Heart left ventricle (tissue), 16 donors: ENCODE data around the gene HSD11B1L. TPM values are rescaled to one million over a fixed set of nuclear protein-coding genes. Genes with fewer than 3 reads are reported as not detected.

ENCODE experiments used
- ATAC-seq, 4 donors: fragments of 200-7000 bp; cut with Tn5 transposase; one replicate each; pipeline ENCODE4 v1.9.1; 2020 to 2022; ENCODE audit warnings: moderate library complexity in 4 of 4, mild to moderate bottlenecking in 3 of 4, moderate number of reproducible peaks in 1 of 4
- DNase-seq, 5 donors: peaks; one replicate each; pipeline ENCODE4 v3.0.0-alpha.2; 2020
- H3K27ac ChIP-seq, 12 donors: fragments of 200-600 bp; sonication (generic) in 4 of 12; one replicate each; pipeline versions ENCODE4 v1.5.0 to v1.8.0; 2016 to 2022; ENCODE audit warnings: mild to moderate bottlenecking in 2 of 12
- H3K27me3 ChIP-seq, 9 donors: fragments of 200-600 bp; sonication (generic) in 2 of 9; one replicate each; pipeline versions ENCODE4 v1.5.1 to v1.8.0; 2016 to 2022; ENCODE audit warnings: mild to moderate bottlenecking in 3 of 9
- H3K36me3 ChIP-seq, 9 donors: fragments of 200-600 bp; sonication (generic) in 2 of 9; one replicate each; pipeline versions ENCODE4 v1.5.0 to v1.8.0; 2018 to 2022; ENCODE audit warnings: mild to moderate bottlenecking in 2 of 9
- H3K4me1 ChIP-seq, 12 donors: fragments of 200-600 bp; sonication (generic) in 4 of 12; one replicate each; pipeline versions ENCODE4 v1.5.0 to v1.8.0; 2016 to 2022; ENCODE audit warnings: mild to moderate bottlenecking in 3 of 12
- H3K4me3 ChIP-seq, 12 donors: fragments of 200-600 bp; sonication (generic) in 4 of 12; one replicate each; pipeline versions ENCODE4 v1.5.0 to v1.8.0; 2017 to 2022; ENCODE audit warnings: mild to moderate bottlenecking in 9 of 12, moderate library complexity in 4 of 12
- H3K9me3 ChIP-seq, 12 donors: fragments of 200-600 bp; sonication (generic) in 4 of 12; one replicate each; pipeline versions ENCODE4 v1.5.0 to v1.8.0; 2016 to 2022; ENCODE audit warnings: mild to moderate bottlenecking in 1 of 12
- POLR2A ChIP-seq, 2 donors: fragments of 450-650 bp; IDR thresholded peaks; one replicate each; pipeline ENCODE4 v1.6.1; 2017; ENCODE audit warnings: antibody characterized with exemption in 2 of 2, mild to moderate bottlenecking in 2 of 2, moderate library complexity in 2 of 2
- WGBS, 4 donors: extraction: QIAGEN DNeasy Blood & Tissue Kit in 2 of 4; methylation state at CpG; one replicate each; pipeline versions ENCODE4 v1.1.5 to v1.1.7; 2013 to 2018; 5-methylcytosine and 5-hydroxymethylcytosine counted together
- intact Hi-C, 10 donors: fragments of 100-400 bp; cut with DNase I; formaldehyde crosslinking; loops; one replicate each; pipeline versions ENCODE4 v1.11.1 to v1.14.2; 2022
- polyA plus RNA-seq, 2 donors: library from polyadenylated mRNA; stranded (reverse); fragments of 200-250 nt; gene quantifications; one replicate each; pipeline ENCODE4 v1.2.3, GENCODE V29; 2013
- total RNA-seq, 9 donors: library from RNA; depleted of rRNA in 2 of 9; stranded (reverse); fragments of >200 nt in 2 of 9; fragmentation: NEBNext Ultra II Directional in 3 of 9; extraction: Animal tissue kit (Norgen Biotek cat#: 25700) in 3 of 9; gene quantifications; one replicate each; pipeline versions ENCODE4 v1.1.0 to v1.2.4, GENCODE V29; 2016 to 2023
- TF ChIP-seq, protein P1 (sequence below), 12 donors: fragments of 200-600 bp; sonication (generic) in 4 of 12; IDR thresholded peaks; one replicate each; pipeline versions ENCODE4 v1.5.0 to v1.8.0; 2018 to 2022; ENCODE audit warnings: antibody characterized with exemption in 12 of 12, mild to moderate bottlenecking in 5 of 12
- donor health status: ischemic (EF 13 %, LVEDD 7.1; RV severe dilation, severe dysfunction).
- donor health status: healthy with polysubstance abuse.
- donor health status: DM: no; HTN: yes; CAD: no.
- donor health status: DM: no; HTN: no; CAD: no.
- donor health status: ischemic (EF 25% LVEDD 6.9; RV normal size, moderate dysfunction).
- donor health status: ischemic (EF 25% LVEDD 5.7; RV mildly dilated, moderate dysfunction).
- donor health status: healthy.
- donor health status: DM: yes; HTN: yes; CAD: no.
- donor health status: ischemic (EF 35%, LVEDD 5.7; RV mildly dilated, moderate dysfunction).
- donor health status: nonischemic (EF 11% LVEDD 7.7; RV severe dilation, severe dysfunction).
- donor health status: DM: yes; HTN: yes; CAD: no.
- donor health status: PGD.
- donor health status: ischemic (EF 29% LVEDD 5.4; RV normal size, mild dysfunction).
- donor health status: nonischemic (EF 23%, LVEDD 6.1; RV moderate dilation, normal function).

Gene HSD11B1L
- total and polyA plus RNA-seq, 11 donors = 3.7 to 14.4 (median 5.2) TPM

DNA sequence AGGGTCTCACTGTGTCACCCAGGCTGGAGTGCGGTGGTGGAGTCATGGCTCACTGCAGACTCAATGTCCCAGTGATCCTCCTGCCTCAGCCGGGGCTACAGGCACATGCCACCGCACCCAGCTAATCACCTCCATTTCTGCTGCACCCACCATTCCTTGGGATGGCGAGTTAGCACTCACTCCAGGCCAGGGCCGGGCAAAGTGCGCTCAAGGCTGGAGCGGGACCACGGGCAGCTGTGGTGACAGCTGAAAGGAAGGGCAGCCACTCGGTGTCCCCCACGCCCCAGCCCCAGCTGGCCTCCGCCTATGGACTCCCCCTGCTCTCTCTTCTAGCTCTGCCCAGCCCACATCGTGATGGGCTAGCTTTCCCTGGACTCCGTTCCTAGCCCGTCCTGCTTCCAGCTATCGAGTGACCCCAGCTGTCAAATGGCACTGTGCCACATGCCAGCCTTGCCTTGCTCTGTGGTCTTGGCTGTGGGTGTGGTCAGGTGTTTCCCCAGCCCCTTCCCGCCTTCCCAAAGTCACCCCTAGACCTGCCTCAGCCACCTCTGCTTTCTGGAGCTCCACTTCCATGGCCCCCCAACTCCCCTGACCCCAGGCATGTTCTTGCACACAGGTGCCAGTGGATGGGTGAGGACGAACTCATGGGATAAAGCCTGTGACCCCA, 4.6 kb upstream of the HSD11B1L start:
- Histone ChIP-seq H3K9me3 (no peaks in the 10 kb centered on the region), H3K36me3 (peaks cover 0 to 14% (median 3%) of the 10 kb centered on the region in 9 donors), H3K4me1 (peaks cover 0 to 35% (median 15%) of the 10 kb centered on the region in 12 donors), H3K27me3 (no peaks in the 10 kb centered on the region), H3K27ac (no peak overlapping the region), H3K4me3 (no peak overlapping the region)
- DNase-seq (no peak), ATAC-seq (no peak)
- TF ChIP-seq, protein P1, sequence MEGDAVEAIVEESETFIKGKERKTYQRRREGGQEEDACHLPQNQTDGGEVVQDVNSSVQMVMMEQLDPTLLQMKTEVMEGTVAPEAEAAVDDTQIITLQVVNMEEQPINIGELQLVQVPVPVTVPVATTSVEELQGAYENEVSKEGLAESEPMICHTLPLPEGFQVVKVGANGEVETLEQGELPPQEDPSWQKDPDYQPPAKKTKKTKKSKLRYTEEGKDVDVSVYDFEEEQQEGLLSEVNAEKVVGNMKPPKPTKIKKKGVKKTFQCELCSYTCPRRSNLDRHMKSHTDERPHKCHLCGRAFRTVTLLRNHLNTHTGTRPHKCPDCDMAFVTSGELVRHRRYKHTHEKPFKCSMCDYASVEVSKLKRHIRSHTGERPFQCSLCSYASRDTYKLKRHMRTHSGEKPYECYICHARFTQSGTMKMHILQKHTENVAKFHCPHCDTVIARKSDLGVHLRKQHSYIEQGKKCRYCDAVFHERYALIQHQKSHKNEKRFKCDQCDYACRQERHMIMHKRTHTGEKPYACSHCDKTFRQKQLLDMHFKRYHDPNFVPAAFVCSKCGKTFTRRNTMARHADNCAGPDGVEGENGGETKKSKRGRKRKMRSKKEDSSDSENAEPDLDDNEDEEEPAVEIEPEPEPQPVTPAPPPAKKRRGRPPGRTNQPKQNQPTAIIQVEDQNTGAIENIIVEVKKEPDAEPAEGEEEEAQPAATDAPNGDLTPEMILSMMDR (IDR thresholded peaks at IDR 0.05) = no peak
- TF ChIP-seq POLR2A (IDR thresholded peaks at IDR 0.05) = no peak
- intact Hi-C loops = loop anchor here in 3 of 10 donors (5.0 to 10.0 kb wide), 2 partner anchors 49 to 51 kb away; partner anchors contain the start of genes SAFB (in 1 of the 3) and SAFB2 (in 1 of the 3)
- 70 to 74% (median 73%) methylated on average over 13 to 17 of the region's 17 CpGs for WGBS, 4 donors

DNA sequence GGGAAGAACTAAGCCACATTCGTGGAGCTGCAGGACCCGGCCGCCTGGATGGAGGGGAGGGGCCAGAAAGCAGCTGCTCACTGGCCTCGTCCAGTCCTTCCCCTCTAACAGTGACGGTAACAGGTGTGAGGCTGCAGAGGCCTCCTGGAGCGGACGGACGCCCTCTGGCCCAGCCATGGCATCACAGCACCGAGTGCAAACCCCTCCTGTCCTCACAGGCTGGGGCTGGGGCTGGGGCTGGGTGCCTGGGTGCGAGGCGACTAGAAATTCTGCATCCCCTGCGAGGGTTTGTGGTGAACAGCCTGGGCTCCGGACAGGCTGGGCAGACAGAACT, 4.1 kb upstream of the HSD11B1L start:
- Histone ChIP-seq H3K27me3 (no peaks in the 10 kb centered on the region), H3K4me3 (no peak overlapping the region), H3K9me3 (no peaks in the 10 kb centered on the region), H3K36me3 (peaks cover 0 to 11% (median 3%) of the 10 kb centered on the region in 9 donors), H3K4me1 (peaks cover 0 to 36% (median 15%) of the 10 kb centered on the region in 12 donors), H3K27ac (no peak overlapping the region)
- no peak for DNase-seq
- 71 to 100% (median 77%) methylated on average over 4 to 13 of the region's 13 CpGs for WGBS, 4 donors
- no peak for ATAC-seq
- intact Hi-C loops = loop anchor here in 3 of 10 donors (5.0 to 10.0 kb wide), 2 partner anchors 49 to 52 kb away; partner anchors contain the start of genes SAFB (in 1 of the 3) and SAFB2 (in 1 of the 3)
- TF ChIP-seq, protein P1 (IDR thresholded peaks at IDR 0.05) = no peak
- TF ChIP-seq POLR2A (IDR thresholded peaks at IDR 0.05) = no peak

DNA sequence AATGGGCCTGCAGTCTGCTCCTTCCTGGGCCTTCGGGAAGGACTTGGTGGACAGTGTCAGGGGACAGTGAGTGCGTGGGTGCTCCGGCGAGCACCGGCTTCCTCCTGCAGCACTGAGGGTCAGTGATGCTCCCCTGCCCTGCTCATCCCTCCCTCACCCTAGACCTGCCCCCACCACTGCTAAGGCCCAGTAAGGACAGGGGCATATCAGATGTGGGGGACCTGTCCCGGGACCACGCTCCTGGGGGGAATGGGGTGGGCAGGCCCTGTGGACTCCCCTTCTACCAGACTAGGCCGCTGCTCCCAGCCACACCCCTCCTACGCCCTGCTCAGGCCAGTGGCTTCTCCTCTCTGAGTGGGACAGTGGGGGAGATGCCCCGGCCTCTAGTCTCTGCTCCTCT, 3.7 kb upstream of the HSD11B1L start:
- 83 to 94% (median 93%) methylated on average over 7 to 10 of the region's 10 CpGs for WGBS, 4 donors
- no peaks in the 10 kb centered on the region for H3K9me3 ChIP-seq
- DNase-seq (no peak), ATAC-seq (no peak)
- intact Hi-C loops = loop anchor here in 3 of 10 donors (5.0 to 10.0 kb wide), 2 partner anchors 50 to 52 kb away; partner anchors contain the start of genes SAFB (in 1 of the 3) and SAFB2 (in 1 of the 3)
- no peak for TF ChIP-seq POLR2A (IDR thresholded peaks at IDR 0.05)
- no peak overlapping the region for H3K27ac ChIP-seq
- no peaks in the 10 kb centered on the region for H3K27me3 ChIP-seq
- peaks cover 0 to 36% (median 15%) of the 10 kb centered on the region in 12 donors for H3K4me1 ChIP-seq
- H3K36me3 ChIP-seq = peaks cover 0 to 11% (median 3%) of the 10 kb centered on the region in 9 donors
- H3K4me3 ChIP-seq = no peak overlapping the region

DNA sequence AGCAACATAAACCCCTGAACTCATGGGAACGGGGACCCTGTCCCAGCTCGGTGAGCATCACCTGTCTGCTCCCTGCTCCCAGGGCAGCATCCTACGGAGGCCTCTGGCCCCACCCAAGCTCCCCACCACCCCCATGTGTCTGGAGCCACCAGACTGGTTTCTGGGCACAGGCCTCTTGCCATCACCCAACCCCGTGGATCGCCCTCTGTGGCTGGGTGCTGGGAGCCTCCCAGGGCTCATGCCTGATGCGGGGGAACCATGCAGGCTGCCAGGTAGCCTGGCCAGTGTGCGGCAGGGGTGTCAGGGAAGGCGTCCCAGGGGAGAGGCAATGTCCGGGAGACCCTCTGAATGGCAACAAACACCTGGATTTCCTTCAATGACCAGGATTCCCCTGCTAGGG, 3.2 kb upstream of the HSD11B1L start:
- Histone ChIP-seq H3K4me3 (no peak overlapping the region), H3K36me3 (peaks cover 0 to 11% (median 3%) of the 10 kb centered on the region in 9 donors), H3K27me3 (no peaks in the 10 kb centered on the region), H3K4me1 (peaks cover 0 to 36% (median 15%) of the 10 kb centered on the region in 12 donors), H3K27ac (no peak overlapping the region), H3K9me3 (no peaks in the 10 kb centered on the region)
- DNase-seq = no peak
- 90 to 94% (median 91%) methylated on average over 7 to 9 of the region's 9 CpGs for WGBS, 4 donors
- intact Hi-C loops = loop anchor here in 3 of 10 donors (5.0 to 10.0 kb wide), 2 partner anchors 50 to 53 kb away; partner anchors contain the start of genes SAFB (in 1 of the 3) and SAFB2 (in 1 of the 3)
- no peak for TF ChIP-seq POLR2A (IDR thresholded peaks at IDR 0.05)
- TF ChIP-seq, protein P1 (IDR thresholded peaks at IDR 0.05) = no peak
- no peak for ATAC-seq
